Activated B cell treated with CpG ODN at 0.5 μM for 24 hours (primary cell): ENCODE measurements around the gene NRGN. TPM values are rescaled to one million over a fixed set of nuclear protein-coding genes. Genes with fewer than 3 reads are reported as not detected.
A peak's percentile ranks its signal among the peaks of the same experiment; 100 is the strongest.

Experiments
- ATAC-seq: fragments of 200-7000 bp; cut with Tn5 transposase; one replicate; pipeline ENCODE4 v1.10.0; 2021; ENCODE audit warnings: low read depth, mild to moderate bottlenecking, moderate library complexity
- CTCF ChIA-PET: fragments of 350-600 bp; sonication (Branson Sonifier 250); formaldehyde crosslinking; loops from one replicate; lab custom pipeline; 2021; ENCODE audit warnings: antibody characterized with exemption; lab: Charles Lee
- POLR2A ChIA-PET: fragments of 350-600 bp; sonication (Branson Sonifier 250); formaldehyde crosslinking; loops from one replicate; lab custom pipeline; 2021; ENCODE audit warnings: antibody characterized with exemption; lab: Charles Lee
- DNase-seq: peaks from one replicate; pipeline ENCODE4 v3.0.0; 2022
- H3K27ac Mint-ChIP-seq: one replicate; pipeline ENCODE4 v1.8.0; 2020; ENCODE audit warnings: mixed read lengths
- H3K27me3 Mint-ChIP-seq: one replicate; pipeline ENCODE4 v1.8.0; 2021; ENCODE audit warnings: mixed read lengths
- H3K36me3 Mint-ChIP-seq: one replicate; pipeline ENCODE4 v1.8.0; 2021; ENCODE audit warnings: low read depth, mixed read lengths
- H3K4me1 Mint-ChIP-seq: one replicate; pipeline ENCODE4 v1.8.0; 2021; ENCODE audit warnings: mixed read lengths
- H3K4me3 Mint-ChIP-seq: one replicate; pipeline ENCODE4 v1.8.0; 2020; ENCODE audit warnings: mild to moderate bottlenecking, mixed read lengths
- H3K9me3 Mint-ChIP-seq: one replicate; pipeline ENCODE4 v1.8.0; 2020; ENCODE audit warnings: mixed read lengths
- CTCF ChIP-seq: fragments of 200-600 bp; IDR thresholded peaks from one replicate; pipeline ENCODE4 v1.8.0; 2022; ENCODE audit warnings: antibody characterized with exemption, mild to moderate bottlenecking
- intact Hi-C: fragments of 100-400 bp; cut with micrococcal nuclease; formaldehyde crosslinking; loops from one replicate; pipeline ENCODE4 v1.15.1; 2024
- total RNA-seq: library from RNA; stranded (reverse); gene quantifications from 2 replicates; pipeline ENCODE4 v1.2.3, GENCODE V29; 2022

The NRGN gene
- total RNA-seq, 1 donor from 2014 or later = 1.0 TPM

GRCh38 chr11:124712392-124712791, 27.4 kb upstream of the NRGN start:
- no peak overlapping the region for H3K4me3 Mint-ChIP-seq
- peaks cover 1% of the 10 kb centered on the region for H3K36me3 Mint-ChIP-seq
- ChIA-PET POLR2A (no interaction called here), CTCF (no interaction called here)
- ATAC-seq (no peak), DNase-seq (no peak)
- H3K4me1 Mint-ChIP-seq = peaks cover under 1% of the 10 kb centered on the region
- H3K9me3 Mint-ChIP-seq = peaks cover 5% of the 10 kb centered on the region
- intact Hi-C loops = no loop called here
- TF ChIP-seq CTCF = no peak
- no peak overlapping the region for H3K27ac Mint-ChIP-seq
- peaks cover 7% of the 10 kb centered on the region for H3K27me3 Mint-ChIP-seq

GRCh38 chr11:124716591-124716990, 23.2 kb upstream of the NRGN start:
- peaks cover 35% of the 10 kb centered on the region for H3K27me3 Mint-ChIP-seq
- no peak overlapping the region for H3K27ac Mint-ChIP-seq
- no peak for TF ChIP-seq CTCF
- intact Hi-C loops = no loop called here
- DNase-seq = no peak
- peaks cover 16% of the 10 kb centered on the region for H3K4me1 Mint-ChIP-seq
- ChIA-PET CTCF (no interaction called here), POLR2A (no interaction called here)
- H3K4me3 Mint-ChIP-seq = no peak overlapping the region
- H3K36me3 Mint-ChIP-seq = no peaks in the 10 kb centered on the region
- H3K9me3 Mint-ChIP-seq = no peaks in the 10 kb centered on the region
- ATAC-seq = no peak

- no peak for TF ChIP-seq CTCF
- H3K9me3 Mint-ChIP-seq = no peaks in the 10 kb centered on the region
- H3K4me1 Mint-ChIP-seq = peaks cover 24% of the 10 kb centered on the region
- peak overlapping the region; percentile 60 for H3K4me3 Mint-ChIP-seq
- DNase-seq = no peak
- ChIA-PET POLR2A (no interaction called here), CTCF (interaction anchor here (1.4 kb wide), 1 partner anchor 48 kb away, joined by 5 read pairs; no protein-coding TSS in a partner anchor)
- intact Hi-C loops = no loop called here
- H3K36me3 Mint-ChIP-seq = no peaks in the 10 kb centered on the region
- H3K27me3 Mint-ChIP-seq = peaks cover 40% of the 10 kb centered on the region
- no peak overlapping the region for H3K27ac Mint-ChIP-seq
- ATAC-seq = no peak
Observed at GRCh38 chr11:124717421-124717785, 22.3 kb upstream of the NRGN start.

GRCh38 chr11:124717786-124718651, 21.7 kb upstream of the NRGN start:
- ATAC-seq = no peak
- Mint-ChIP-seq H3K27ac (no peak overlapping the region), H3K27me3 (peaks cover 40% of the 10 kb centered on the region), H3K36me3 (no peaks in the 10 kb centered on the region), H3K9me3 (no peaks in the 10 kb centered on the region), H3K4me1 (peaks cover 31% of the 10 kb centered on the region), H3K4me3 (peak overlapping the region; percentile 60)
- no peak for DNase-seq
- POLR2A ChIA-PET = no interaction called here
- intact Hi-C loops = no loop called here
- CTCF ChIA-PET = interaction anchor here (1.4 kb wide), 1 partner anchor 49 kb away, joined by 5 read pairs; no protein-coding TSS in a partner anchor
- TF ChIP-seq CTCF = no peak

GRCh38 chr11:124718801-124719200, 20.9 kb upstream of the NRGN start:
- H3K4me1 Mint-ChIP-seq = peaks cover 36% of the 10 kb centered on the region
- no peak overlapping the region for H3K4me3 Mint-ChIP-seq
- peaks cover 40% of the 10 kb centered on the region for H3K27me3 Mint-ChIP-seq
- no peak overlapping the region for H3K27ac Mint-ChIP-seq
- ATAC-seq (no peak), DNase-seq (no peak)
- H3K36me3 Mint-ChIP-seq = no peaks in the 10 kb centered on the region
- intact Hi-C loops = no loop called here
- TF ChIP-seq CTCF = no peak
- no peaks in the 10 kb centered on the region for H3K9me3 Mint-ChIP-seq
- ChIA-PET CTCF (interaction anchor here (1.5 kb wide), 1 partner anchor 50 kb away, joined by 3 read pairs; no protein-coding TSS in a partner anchor), POLR2A (no interaction called here)
